Mesenchymal stem cell (in vitro differentiated cells and primary cell): ENCODE results near the gene SRXN1.

ENCODE experiments used
- DNase-seq: peaks from one replicate; pipeline ENCODE4 v3.0.0-alpha.2; 2013
- H2AFZ ChIP-seq: one replicate; pipeline ENCODE4 v1.6.1; 2013; ENCODE audit warnings: low read depth, mild to moderate bottlenecking, control low read depth, inconsistent platforms, low read length, moderate library complexity
- H2AK5ac ChIP-seq: 2 replicates; pipeline ENCODE4 v1.6.1; 2013; ENCODE audit warnings: low read length, moderate library complexity, mild to moderate bottlenecking, inconsistent platforms; ENCODE audit not compliant: severe bottlenecking
- H2BK120ac ChIP-seq: one replicate; pipeline ENCODE4 v1.6.1; 2013; ENCODE audit warnings: low read depth, mild to moderate bottlenecking, inconsistent platforms, low read length, moderate library complexity
- H2BK12ac ChIP-seq, 2 experiments: one replicate each; pipeline ENCODE4 v1.6.1; 2013; ENCODE audit warnings: inconsistent platforms in 2 of 2, low read length in 2 of 2, mild to moderate bottlenecking in 2 of 2, moderate library complexity in 2 of 2, control low read depth in 1 of 2
- H2BK15ac ChIP-seq: one replicate; pipeline ENCODE4 v1.6.1; 2013; ENCODE audit warnings: mild to moderate bottlenecking, low read depth, inconsistent platforms; ENCODE audit not compliant: poor library complexity, severe bottlenecking
- H2BK5ac ChIP-seq: 2 replicates; pipeline ENCODE4 v1.6.1; 2013; ENCODE audit warnings: low read depth, mild to moderate bottlenecking, low read length, control low read depth, inconsistent platforms; ENCODE audit not compliant: poor library complexity, severe bottlenecking
- H3K14ac ChIP-seq, 2 experiments: one replicate each; pipeline ENCODE4 v1.6.1; 2013; ENCODE audit warnings: inconsistent platforms in 2 of 2, low read length in 2 of 2, control low read depth in 1 of 2, mild to moderate bottlenecking in 1 of 2, moderate library complexity in 1 of 2
- H3K18ac ChIP-seq, 2 experiments: one replicate each; pipeline ENCODE4 v1.6.1; 2013; ENCODE audit warnings: inconsistent platforms in 2 of 2, low read length in 2 of 2, control low read depth in 1 of 2, low read depth in 1 of 2, mild to moderate bottlenecking in 1 of 2
- H3K23ac ChIP-seq, 2 experiments: one replicate each; pipeline ENCODE4 v1.6.1; 2013; ENCODE audit warnings: inconsistent platforms in 2 of 2, low read length in 2 of 2, mild to moderate bottlenecking in 2 of 2, moderate library complexity in 2 of 2, control low read depth in 1 of 2
- H3K27ac ChIP-seq: 2 replicates; pipeline ENCODE4 v1.5.1; 2013; ENCODE audit warnings: mild to moderate bottlenecking, moderate library complexity, low read length, control low read depth, inconsistent platforms; ENCODE audit not compliant: poor library complexity, severe bottlenecking
- H3K27me3 ChIP-seq, 2 experiments: 2 replicates each; pipeline versions ENCODE4 v1.6.1 to v1.7.0; 2013; ENCODE audit warnings: low read length in 2 of 2, mild to moderate bottlenecking in 2 of 2, moderate library complexity in 2 of 2, control low read depth in 1 of 2, inconsistent platforms in 1 of 2; ENCODE audit not compliant: control insufficient read depth in 1 of 2, insufficient read depth in 1 of 2
- H3K36me3 ChIP-seq, 2 experiments: 2 replicates each; pipeline versions ENCODE4 v1.6.1 to v1.7.0; 2013; ENCODE audit warnings: low read length in 2 of 2, control low read depth in 1 of 2, inconsistent platforms in 1 of 2, low read depth in 1 of 2, mild to moderate bottlenecking in 1 of 2; ENCODE audit not compliant: insufficient read depth in 2 of 2, control insufficient read depth in 1 of 2
- H3K4ac ChIP-seq, 2 experiments: one replicate each; pipeline ENCODE4 v1.6.1; 2013; ENCODE audit warnings: inconsistent platforms in 2 of 2, low read length in 2 of 2, mild to moderate bottlenecking in 2 of 2, moderate library complexity in 2 of 2, control low read depth in 1 of 2, low read depth in 1 of 2
- H3K4me1 ChIP-seq: 2 replicates; pipeline ENCODE4 v1.6.1; 2013; ENCODE audit warnings: low read depth, low read length, control low read depth; ENCODE audit not compliant: control insufficient read depth, insufficient read depth
- H3K4me2 ChIP-seq: 2 replicates; pipeline ENCODE4 v1.6.1; 2013; ENCODE audit warnings: low read length, mild to moderate bottlenecking, inconsistent platforms; ENCODE audit not compliant: poor library complexity, severe bottlenecking
- H3K4me3 ChIP-seq, 2 experiments: 2 replicates each; pipeline versions ENCODE4 v1.5.1 to v1.7.0; 2013; ENCODE audit warnings: low read length in 2 of 2, mild to moderate bottlenecking in 2 of 2, control low read depth in 1 of 2, low read depth in 1 of 2; ENCODE audit not compliant: insufficient read depth in 1 of 2
- H3K79me1 ChIP-seq: replicated peaks from 2 replicates; pipeline ENCODE4 v1.6.1; 2013; ENCODE audit warnings: mild to moderate bottlenecking, control low read depth, low read length, inconsistent platforms; ENCODE audit not compliant: poor library complexity, severe bottlenecking
- H3K9ac ChIP-seq: 2 replicates; pipeline ENCODE4 v1.7.0; 2013; ENCODE audit warnings: mild to moderate bottlenecking, low read length, moderate library complexity
- H3K9me3 ChIP-seq: 2 replicates; pipeline ENCODE4 v1.7.0; 2013; ENCODE audit warnings: mild to moderate bottlenecking, low read length; ENCODE audit not compliant: control insufficient read depth
- H4K8ac ChIP-seq: one replicate; pipeline ENCODE4 v1.6.1; 2013; ENCODE audit warnings: inconsistent platforms, mild to moderate bottlenecking, low read length, moderate library complexity
- H4K91ac ChIP-seq: one replicate; pipeline ENCODE4 v1.6.1; 2013; ENCODE audit warnings: mild to moderate bottlenecking, low read length, inconsistent platforms
- WGBS: methylation state at CpG from one replicate; pipeline ENCODE4 v1.1.7; 2013; ENCODE audit warnings: mixed read lengths; 5-methylcytosine and 5-hydroxymethylcytosine counted together

The SRXN1 gene

GRCh38 chr20:671252-672030 is 18.4 kb upstream of the SRXN1 start:
- H3K27me3 ChIP-seq, result peaks cover 80 to 91% of the 10 kb centered on the region in 2 experiments
- no peak overlapping the region for H3K14ac ChIP-seq
- no peak overlapping the region for H3K4ac ChIP-seq
- no peak overlapping the region for H3K9ac ChIP-seq
- peaks cover 12% of the 10 kb centered on the region for H3K4me1 ChIP-seq
- WGBS, result 85% methylated on average over 9 of the region's 9 CpGs
- no peak overlapping the region for H2AK5ac ChIP-seq
- H4K8ac ChIP-seq, result no peak overlapping the region
- H2BK12ac ChIP-seq, result no peak overlapping the region
- no peak overlapping the region for H3K4me3 ChIP-seq
- H2BK120ac ChIP-seq, result no peak overlapping the region
- no peak overlapping the region for H3K23ac ChIP-seq
- no peak overlapping the region for H2BK5ac ChIP-seq
- H3K18ac ChIP-seq, result no peak overlapping the region
- no peak for DNase-seq
- no peaks in the 10 kb centered on the region for H3K36me3 ChIP-seq
- no peak overlapping the region for H2AFZ ChIP-seq
- H3K4me2 ChIP-seq, result no peak overlapping the region
- H2BK15ac ChIP-seq, result no peak overlapping the region
- H3K9me3 ChIP-seq, result no peaks in the 10 kb centered on the region
- H3K27ac ChIP-seq, result no peak overlapping the region
- H4K91ac ChIP-seq, result no peak overlapping the region
- H3K79me1 ChIP-seq, result no peaks in the 10 kb centered on the region

DNA sequence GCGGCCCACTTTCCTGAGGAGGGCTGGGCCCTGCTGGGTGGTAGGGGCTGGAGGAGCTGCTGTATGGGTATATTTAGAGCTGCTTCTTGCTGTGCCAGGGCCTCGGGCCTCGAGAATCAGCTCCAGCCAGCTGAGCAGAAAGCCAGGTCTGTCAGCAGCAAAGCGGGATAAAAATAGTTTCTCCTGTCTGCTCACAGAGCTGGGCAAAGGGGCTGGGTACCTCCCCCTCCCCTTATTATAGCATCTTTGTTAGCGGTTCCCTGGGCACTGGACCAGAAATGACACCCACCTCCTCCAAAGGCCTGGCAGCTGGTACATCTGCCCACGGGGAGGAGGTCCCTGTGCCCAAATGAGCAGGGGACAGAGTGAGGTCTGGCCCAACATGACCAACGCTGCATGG is 16.6 kb upstream of the SRXN1 start:
- Histone ChIP-seq H2BK120ac (no peak overlapping the region), H3K27ac (no peak overlapping the region), H3K14ac (no peak overlapping the region), H4K8ac (no peak overlapping the region), H2AK5ac (no peak overlapping the region), H3K9ac (no peak overlapping the region), H2BK12ac (no peak overlapping the region), H4K91ac (no peak overlapping the region), H2BK5ac (no peak overlapping the region), H2BK15ac (no peak overlapping the region), H3K4ac (no peak overlapping the region), H3K9me3 (no peaks in the 10 kb centered on the region), H3K79me1 (no peaks in the 10 kb centered on the region), H3K18ac (no peak overlapping the region), H3K4me2 (no peak overlapping the region), H3K4me1 (peaks cover 1% of the 10 kb centered on the region), H3K4me3 (no peak overlapping the region), H3K36me3 (no peaks in the 10 kb centered on the region), H3K23ac (no peak overlapping the region), H3K27me3 (peaks cover 81 to 95% of the 10 kb centered on the region in 2 experiments), H2AFZ (no peak overlapping the region)
- 82% methylated on average over 7 of the region's 7 CpGs for WGBS
- no peak for DNase-seq

- H2AFZ ChIP-seq, result no peak overlapping the region
- H2BK5ac ChIP-seq, result no peak overlapping the region
- DNase-seq, result no peak
- no peak overlapping the region for H2BK12ac ChIP-seq
- no peak overlapping the region for H3K18ac ChIP-seq
- H3K4me1 ChIP-seq, result peaks cover 3% of the 10 kb centered on the region
- H3K9ac ChIP-seq, result no peak overlapping the region
- no peak overlapping the region for H2AK5ac ChIP-seq
- no peak overlapping the region for H2BK120ac ChIP-seq
- no peaks in the 10 kb centered on the region for H3K36me3 ChIP-seq
- no peak overlapping the region for H3K14ac ChIP-seq
- no peak overlapping the region for H3K23ac ChIP-seq
- no peak overlapping the region for H4K8ac ChIP-seq
- no peak overlapping the region for H3K4me3 ChIP-seq
- no peak overlapping the region for H2BK15ac ChIP-seq
- H3K27me3 ChIP-seq, result peaks cover 74 to 92% of the 10 kb centered on the region in 2 experiments
- H3K4me2 ChIP-seq, result no peak overlapping the region
- no peak overlapping the region for H3K4ac ChIP-seq
- H3K27ac ChIP-seq, result no peak overlapping the region
- no peaks in the 10 kb centered on the region for H3K9me3 ChIP-seq
- no peak overlapping the region for H4K91ac ChIP-seq
- no peaks in the 10 kb centered on the region for H3K79me1 ChIP-seq
- WGBS, result 86% methylated on average over 3 of the region's 3 CpGs
Observed at GRCh38 chr20:668638-669037, 15.6 kb upstream of the SRXN1 start.

- no peak overlapping the region for H2BK15ac ChIP-seq
- no peak for DNase-seq
- no peak overlapping the region for H3K14ac ChIP-seq
- no peak overlapping the region for H3K18ac ChIP-seq
- no peak overlapping the region for H3K9ac ChIP-seq
- H3K27me3 ChIP-seq, result peaks cover 71 to 92% of the 10 kb centered on the region in 2 experiments
- no peak overlapping the region for H4K91ac ChIP-seq
- peaks cover 3% of the 10 kb centered on the region for H3K4me1 ChIP-seq
- no peak overlapping the region for H3K4me3 ChIP-seq
- H3K79me1 ChIP-seq, result no peaks in the 10 kb centered on the region
- no peak overlapping the region for H2BK5ac ChIP-seq
- no peak overlapping the region for H2AK5ac ChIP-seq
- H3K4ac ChIP-seq, result no peak overlapping the region
- H3K27ac ChIP-seq, result no peak overlapping the region
- no peak overlapping the region for H2BK12ac ChIP-seq
- no peak overlapping the region for H4K8ac ChIP-seq
- H3K4me2 ChIP-seq, result no peak overlapping the region
- no peaks in the 10 kb centered on the region for H3K9me3 ChIP-seq
- H3K23ac ChIP-seq, result no peak overlapping the region
- H2AFZ ChIP-seq, result no peak overlapping the region
- H2BK120ac ChIP-seq, result no peak overlapping the region
- no peaks in the 10 kb centered on the region for H3K36me3 ChIP-seq
Observed at GRCh38 chr20:668050-668449, 15.1 kb upstream of the SRXN1 start.
